Stimulated activated CD8-positive, alpha-beta memory T cell treated with anti-CD3 and anti-CD28 coated beads, Interleukin-4, amount 100 ng/mL, for 1 hour (primary cell): ENCODE data around the gene PCDHB1.
"Not testable (repeated sequence)": the region's sequence is repeated elsewhere in the genome, so short reads cannot be mapped to it uniquely, and the experiment has no call there.

ENCODE experiments used
- DNase-seq, 2 donors: peaks; one replicate each; pipeline ENCODE4 v3.0.0-alpha.2; 2020; ENCODE audit warnings: low read depth in 2 of 2, low spot score in 1 of 2

Gene PCDHB1

GRCh38 chr5:141051521-141051866, 320 bp downstream of the PCDHB1 start:
- DNase-seq, result no peak

GRCh38 chr5:141077826-141078225, 26.7 kb downstream of the PCDHB1 start:
- DNase-seq, result no peak

GRCh38 chr5:141082228-141082627, 31.1 kb downstream of the PCDHB1 start:
- DNase-seq, result no peak

DNA sequence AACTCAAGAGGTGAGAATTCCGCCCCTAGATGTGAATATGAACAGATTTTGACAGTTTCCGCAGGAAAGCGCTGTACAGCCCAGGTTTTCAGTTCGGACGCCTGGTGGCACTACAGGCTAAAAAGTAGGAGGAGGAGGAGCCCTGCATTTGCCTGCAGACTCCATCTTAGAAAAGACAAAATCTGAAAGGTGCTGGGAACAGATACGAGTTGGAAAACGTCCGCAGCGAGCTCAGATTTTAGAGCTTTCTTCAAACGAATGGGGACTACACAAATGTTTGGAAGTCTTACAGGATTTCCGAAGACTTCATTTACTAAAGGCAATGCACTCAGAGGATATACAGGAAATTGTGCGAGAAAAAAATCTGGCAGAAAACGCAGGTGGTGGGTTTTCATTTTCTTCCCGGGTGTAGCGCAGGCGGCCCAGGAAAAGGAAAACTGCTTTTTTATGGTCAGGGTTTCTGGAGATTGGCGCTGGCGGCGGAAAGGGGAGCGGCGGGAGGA, 33.4 kb downstream of the PCDHB1 start:
- DNase-seq, result no peak

GRCh38 chr5:141094481-141095262, 43.5 kb downstream of the PCDHB1 start, which contains the start of gene PCDHB2:
TSS of gene PCDHB2 (plus strand) at chr5:141094615. CDS start at chr5:141094791, 176 bp downstream.
- DNase-seq, result no peak

DNA sequence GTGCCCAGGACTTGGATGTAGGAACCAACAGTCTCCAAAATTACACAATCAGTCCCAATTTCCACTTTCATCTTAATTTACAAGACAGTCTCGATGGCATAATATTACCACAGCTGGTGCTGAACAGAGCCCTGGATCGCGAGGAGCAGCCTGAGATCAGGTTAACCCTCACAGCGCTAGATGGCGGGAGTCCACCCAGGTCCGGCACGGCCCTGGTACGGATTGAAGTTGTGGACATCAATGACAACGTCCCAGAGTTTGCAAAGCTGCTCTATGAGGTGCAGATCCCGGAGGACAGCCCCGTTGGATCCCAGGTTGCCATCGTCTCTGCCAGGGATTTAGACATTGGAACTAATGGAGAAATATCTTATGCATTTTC, 44.1 kb downstream of the PCDHB1 start:
- DNase-seq, result no peak

DNA sequence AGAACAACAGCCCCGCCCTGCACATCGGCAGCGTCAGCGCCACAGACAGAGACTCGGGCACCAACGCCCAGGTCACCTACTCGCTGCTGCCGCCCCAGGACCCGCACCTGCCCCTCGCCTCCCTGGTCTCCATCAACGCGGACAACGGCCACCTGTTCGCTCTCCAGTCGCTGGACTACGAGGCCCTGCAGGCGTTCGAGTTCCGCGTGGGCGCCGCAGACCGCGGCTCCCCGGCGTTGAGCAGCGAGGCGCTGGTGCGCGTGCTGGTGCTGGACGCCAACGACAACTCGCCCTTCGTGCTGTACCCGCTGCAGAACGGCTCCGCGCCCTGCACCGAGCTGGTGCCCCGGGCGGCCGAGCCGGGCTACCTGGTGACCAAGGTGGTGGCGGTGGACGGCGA, 45.0 kb downstream of the PCDHB1 start:
- not testable (repeated sequence) for DNase-seq

DNA sequence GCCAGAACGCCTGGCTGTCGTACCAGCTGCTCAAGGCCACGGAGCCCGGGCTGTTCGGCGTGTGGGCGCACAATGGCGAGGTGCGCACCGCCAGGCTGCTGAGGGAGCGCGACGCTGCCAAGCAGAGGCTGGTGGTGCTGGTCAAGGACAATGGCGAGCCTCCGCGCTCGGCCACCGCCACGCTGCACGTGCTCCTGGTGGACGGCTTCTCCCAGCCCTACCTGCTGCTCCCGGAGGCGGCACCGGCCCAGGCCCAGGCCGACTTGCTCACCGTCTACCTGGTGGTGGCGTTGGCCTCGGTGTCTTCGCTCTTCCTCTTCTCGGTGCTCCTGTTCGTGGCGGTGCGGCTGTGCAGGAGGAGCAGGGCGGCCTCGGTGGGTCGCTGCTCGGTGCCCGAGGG, 45.4 kb downstream of the PCDHB1 start:
- not testable (repeated sequence) for DNase-seq

DNA sequence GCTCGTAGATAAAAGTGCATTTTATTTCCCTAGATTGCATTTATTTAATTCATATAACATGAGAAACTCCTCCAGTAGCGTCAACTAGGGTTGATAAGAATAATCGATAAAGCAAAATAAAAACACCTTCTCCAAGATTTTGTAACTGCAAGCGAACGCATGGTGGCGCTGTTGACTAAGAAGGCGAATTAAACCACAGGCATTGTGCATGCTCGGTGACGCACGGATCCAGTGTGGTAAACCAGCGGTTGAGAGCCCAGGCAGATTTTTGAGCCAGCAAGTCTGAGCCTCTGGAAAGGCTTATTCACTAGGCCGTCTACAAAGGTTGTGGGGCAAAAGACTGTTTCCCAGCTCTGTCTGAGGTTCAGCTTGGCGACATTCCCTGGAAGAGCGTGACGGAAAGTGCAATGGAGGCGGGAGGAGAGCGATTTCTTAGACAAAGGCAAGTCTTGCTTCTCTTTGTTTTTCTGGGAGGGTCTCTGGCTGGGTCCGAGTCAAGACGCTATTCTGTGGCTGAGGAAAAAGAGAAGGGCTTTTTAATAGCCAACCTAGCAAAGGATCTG, 49.1 kb downstream of the PCDHB1 start, which contains the start of gene PCDHB3:
Gene PCDHB3, plus strand, starts transcription at position 231 of the 563 bp plus-strand sequence. Its CDS starts 177 bp downstream, at position 408.
- DNase-seq, result no peak

GRCh38 chr5:141101059-141101458, 49.9 kb downstream of the PCDHB1 start:
- no peak for DNase-seq

DNA sequence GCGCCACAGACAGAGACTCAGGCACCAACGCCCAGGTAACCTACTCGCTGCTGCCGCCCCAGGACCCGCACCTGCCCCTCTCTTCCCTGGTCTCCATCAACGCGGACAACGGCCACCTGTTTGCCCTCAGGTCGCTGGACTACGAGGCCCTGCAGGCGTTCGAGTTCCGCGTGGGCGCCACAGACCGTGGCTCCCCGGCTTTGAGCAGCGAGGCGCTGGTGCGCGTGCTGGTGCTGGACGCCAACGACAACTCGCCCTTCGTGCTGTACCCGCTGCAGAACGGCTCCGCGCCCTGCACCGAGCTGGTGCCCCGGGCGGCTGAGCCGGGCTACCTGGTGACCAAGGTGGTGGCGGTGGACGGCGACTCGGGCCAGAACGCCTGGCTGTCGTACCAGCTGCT, 50.9 kb downstream of the PCDHB1 start:
- not testable (repeated sequence) for DNase-seq

GRCh38 chr5:141102471-141102870, 51.3 kb downstream of the PCDHB1 start:
- DNase-seq, result not testable (repeated sequence)

GRCh38 chr5:141105350-141105749, 54.2 kb downstream of the PCDHB1 start:
- no peak for DNase-seq
